ENCODE measurements around the gene SLC6A2.

The SLC6A2 gene

GRCh38 chr16:55661941-55662643 lies 6.3 kb downstream of the SLC6A2 start:
- H3K27ac ChIP-seq (ENCODE audit: insufficient read depth, low read depth, low read length, poor library complexity, severe bottlenecking), result no peak overlapping the region
- H3K9me3 ChIP-seq (ENCODE audit: control insufficient read depth, low read length), result no peaks in the 10 kb centered on the region

DNA sequence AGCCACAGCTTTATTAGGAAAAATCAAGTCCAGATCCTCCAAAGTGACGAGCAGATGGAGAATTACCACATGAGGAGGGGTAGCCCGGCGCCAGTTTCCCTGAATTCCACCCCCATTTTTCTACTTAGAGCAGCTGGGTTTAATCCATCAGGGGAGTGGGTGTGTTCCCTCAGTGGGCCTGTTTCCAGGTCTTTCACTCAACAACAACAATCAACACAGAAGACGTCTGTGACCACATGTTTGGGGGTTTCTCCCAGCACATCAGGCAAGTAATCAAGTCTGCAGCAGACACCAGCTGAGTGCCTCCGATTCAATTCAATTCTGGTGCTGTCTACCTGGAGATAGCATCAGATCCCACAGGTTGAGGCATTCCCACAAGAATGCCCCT lies 6.8 kb downstream of the SLC6A2 start:
- no peaks in the 10 kb centered on the region for H3K36me3 ChIP-seq (ENCODE audit: control insufficient read depth, insufficient read depth, low read length)
- no peaks in the 10 kb centered on the region for H3K4me1 ChIP-seq (ENCODE audit: control insufficient read depth, insufficient read depth, low read length)
- 85 to 93% methylated on average over 5 of the region's 5 CpGs for WGBS, 2 experiments
- peaks cover 21% of the 10 kb centered on the region for H3K27me3 ChIP-seq (ENCODE audit: control insufficient read depth, insufficient read depth, low read length, poor library complexity, severe bottlenecking)
- no peaks in the 10 kb centered on the region for H3K9me3 ChIP-seq (ENCODE audit: control insufficient read depth, low read length)
- no peak overlapping the region for H3K4me3 ChIP-seq (ENCODE audit: insufficient read depth, low read depth, low read length)
- no peak overlapping the region for H3K27ac ChIP-seq (ENCODE audit: insufficient read depth, low read depth, low read length, poor library complexity, severe bottlenecking)

More at GRCh38 chr16:55661941-55662643, 6.3 kb downstream of the SLC6A2 start:
- H3K4me3 ChIP-seq (ENCODE audit: insufficient read depth, low read depth, low read length), result no peak overlapping the region
- no peaks in the 10 kb centered on the region for H3K36me3 ChIP-seq (ENCODE audit: control insufficient read depth, insufficient read depth, low read length)
- no peaks in the 10 kb centered on the region for H3K4me1 ChIP-seq (ENCODE audit: control insufficient read depth, insufficient read depth, low read length)
- peaks cover 27% of the 10 kb centered on the region for H3K27me3 ChIP-seq (ENCODE audit: control insufficient read depth, insufficient read depth, low read length, poor library complexity, severe bottlenecking)

DNA sequence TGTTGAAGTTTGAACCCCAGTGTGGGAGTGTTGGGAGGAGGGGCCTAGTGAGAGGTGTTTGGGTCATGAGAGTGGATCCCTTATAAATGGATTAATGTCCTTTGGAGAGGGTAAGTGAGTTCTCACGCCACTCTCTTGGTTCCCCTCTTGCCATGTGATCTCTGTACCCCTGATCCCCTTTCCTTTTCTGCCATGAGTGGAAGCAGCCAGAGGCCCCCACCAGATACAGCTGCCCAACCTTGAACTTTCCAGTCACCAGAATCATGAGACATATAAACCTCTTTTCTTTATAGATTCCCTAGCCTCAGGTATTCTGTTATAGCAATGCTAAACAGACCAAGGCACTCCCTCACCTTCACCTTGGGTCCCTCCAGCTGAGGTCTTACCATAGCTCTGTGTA lies 7.4 kb downstream of the SLC6A2 start:
- H3K36me3 ChIP-seq (ENCODE audit: control insufficient read depth, insufficient read depth, low read length), result no peaks in the 10 kb centered on the region
- no peak overlapping the region for H3K27ac ChIP-seq (ENCODE audit: insufficient read depth, low read depth, low read length, poor library complexity, severe bottlenecking)
- WGBS, 2 experiments, result 94 to 100% methylated on average over 1 of the region's 1 CpG

GRCh38 chr16:55663765-55664677 lies 8.2 kb downstream of the SLC6A2 start:
- Histone ChIP-seq H3K27ac (ENCODE audit: insufficient read depth, low read depth, low read length, poor library complexity, severe bottlenecking) (no peak overlapping the region), H3K36me3 (ENCODE audit: control insufficient read depth, insufficient read depth, low read length) (no peaks in the 10 kb centered on the region), H3K4me3 (ENCODE audit: insufficient read depth, low read depth, low read length) (no peak overlapping the region), H3K4me1 (ENCODE audit: control insufficient read depth, insufficient read depth, low read length) (no peaks in the 10 kb centered on the region), H3K9me3 (ENCODE audit: control insufficient read depth, low read length) (no peaks in the 10 kb centered on the region), H3K27me3 (ENCODE audit: control insufficient read depth, insufficient read depth, low read length, poor library complexity, severe bottlenecking) (peaks cover 7% of the 10 kb centered on the region)
- 79% methylated on average over 8 of the region's 8 CpGs for WGBS, 2 experiments

More for the DNA sequence above, 7.4 kb downstream of the SLC6A2 start:
- Histone ChIP-seq H3K4me1 (ENCODE audit: control insufficient read depth, insufficient read depth, low read length) (no peaks in the 10 kb centered on the region), H3K27me3 (ENCODE audit: control insufficient read depth, insufficient read depth, low read length, poor library complexity, severe bottlenecking) (peaks cover 15% of the 10 kb centered on the region), H3K9me3 (ENCODE audit: control insufficient read depth, low read length) (no peaks in the 10 kb centered on the region), H3K4me3 (ENCODE audit: insufficient read depth, low read depth, low read length) (no peak overlapping the region)

GRCh38 chr16:55664786-55665407 lies 9.1 kb downstream of the SLC6A2 start:
- H3K9me3 ChIP-seq (ENCODE audit: control insufficient read depth, low read length), result no peaks in the 10 kb centered on the region
- H3K27me3 ChIP-seq (ENCODE audit: control insufficient read depth, insufficient read depth, low read length, poor library complexity, severe bottlenecking), result no peaks in the 10 kb centered on the region
- no peaks in the 10 kb centered on the region for H3K4me1 ChIP-seq (ENCODE audit: control insufficient read depth, insufficient read depth, low read length)
- H3K4me3 ChIP-seq (ENCODE audit: insufficient read depth, low read depth, low read length), result no peak overlapping the region
- WGBS, 2 experiments, result 93 to 94% methylated on average over 7 of the region's 7 CpGs
- H3K36me3 ChIP-seq (ENCODE audit: control insufficient read depth, insufficient read depth, low read length), result no peaks in the 10 kb centered on the region
- H3K27ac ChIP-seq (ENCODE audit: insufficient read depth, low read depth, low read length, poor library complexity, severe bottlenecking), result no peak overlapping the region

DNA sequence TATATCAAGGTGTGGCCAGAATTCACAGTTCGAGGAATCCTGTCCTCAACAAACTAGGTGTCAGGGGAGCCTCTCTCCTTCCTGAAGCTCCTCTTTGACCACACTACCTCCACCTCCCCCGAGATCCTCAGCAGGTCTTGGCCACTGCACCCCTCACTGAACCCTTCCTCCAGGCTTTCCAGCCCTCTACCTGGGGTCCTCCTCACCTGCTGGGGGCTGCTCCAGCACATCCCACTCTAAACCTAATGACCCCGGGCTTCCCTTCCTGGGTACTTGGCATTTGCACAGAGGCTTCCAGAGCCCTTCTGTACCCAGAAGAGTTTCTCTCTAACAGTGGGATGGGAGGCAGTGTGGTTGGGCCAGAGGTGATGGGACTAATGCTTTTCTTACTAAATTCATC lies 9.7 kb downstream of the SLC6A2 start:
- H3K36me3 ChIP-seq (ENCODE audit: control insufficient read depth, insufficient read depth, low read length), result no peaks in the 10 kb centered on the region
- no peaks in the 10 kb centered on the region for H3K27me3 ChIP-seq (ENCODE audit: control insufficient read depth, insufficient read depth, low read length, poor library complexity, severe bottlenecking)
- no peaks in the 10 kb centered on the region for H3K9me3 ChIP-seq (ENCODE audit: control insufficient read depth, low read length)
- H3K4me1 ChIP-seq (ENCODE audit: control insufficient read depth, insufficient read depth, low read length), result no peaks in the 10 kb centered on the region
- 94 to 96% methylated on average over 3 of the region's 3 CpGs for WGBS, 2 experiments
- no peak overlapping the region for H3K27ac ChIP-seq (ENCODE audit: insufficient read depth, low read depth, low read length, poor library complexity, severe bottlenecking)
- no peak overlapping the region for H3K4me3 ChIP-seq (ENCODE audit: insufficient read depth, low read depth, low read length)

DNA sequence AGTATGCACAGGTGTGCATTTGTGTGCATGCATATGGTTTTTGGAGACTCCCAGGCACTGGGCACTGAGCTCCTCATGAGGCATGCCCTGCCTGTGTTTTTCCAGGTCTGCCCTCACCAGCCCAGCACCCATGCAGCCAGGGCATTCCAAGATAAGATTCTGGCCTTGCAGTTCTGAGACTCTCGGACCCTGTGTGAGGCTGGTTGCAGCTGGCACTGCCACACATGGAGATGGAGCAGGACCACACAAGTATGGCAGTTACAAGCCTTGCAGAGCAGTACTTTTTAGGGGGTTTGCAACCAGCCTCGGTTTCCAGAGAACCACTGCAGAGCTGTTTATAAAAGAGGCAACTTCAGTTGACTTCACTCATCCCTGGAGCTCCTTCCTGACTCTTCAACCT lies 10.2 kb downstream of the SLC6A2 start:
- Histone ChIP-seq H3K36me3 (ENCODE audit: control insufficient read depth, insufficient read depth, low read length) (no peaks in the 10 kb centered on the region), H3K4me1 (ENCODE audit: control insufficient read depth, insufficient read depth, low read length) (no peaks in the 10 kb centered on the region), H3K4me3 (ENCODE audit: insufficient read depth, low read depth, low read length) (no peak overlapping the region), H3K27me3 (ENCODE audit: control insufficient read depth, insufficient read depth, low read length, poor library complexity, severe bottlenecking) (no peaks in the 10 kb centered on the region), H3K27ac (ENCODE audit: insufficient read depth, low read depth, low read length, poor library complexity, severe bottlenecking) (no peak overlapping the region), H3K9me3 (ENCODE audit: control insufficient read depth, low read length) (no peaks in the 10 kb centered on the region)
- WGBS, 2 experiments, result 90 to 92% methylated on average over 2 of the region's 2 CpGs

DNA sequence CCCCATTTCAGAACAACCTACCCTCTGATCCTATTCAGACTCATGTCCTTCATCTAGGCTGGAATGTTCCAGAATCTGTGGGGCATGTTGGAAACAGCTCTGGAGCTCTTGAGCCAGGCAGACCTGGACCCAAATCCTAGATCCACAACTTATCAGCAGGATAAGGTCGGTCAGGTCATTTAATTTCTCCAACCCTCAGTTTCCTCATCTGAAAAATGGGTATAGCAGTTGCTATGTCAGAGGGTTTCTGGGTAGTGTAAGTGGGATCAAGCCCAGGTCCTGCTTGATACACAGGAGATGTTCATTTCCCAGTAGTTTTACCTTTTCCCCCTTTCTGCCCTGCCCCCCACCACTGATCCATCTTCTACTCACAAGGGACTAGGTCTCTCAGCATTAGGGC lies 12.0 kb downstream of the SLC6A2 start:
- H3K9me3 ChIP-seq (ENCODE audit: control insufficient read depth, low read length), result no peaks in the 10 kb centered on the region
- H3K4me3 ChIP-seq (ENCODE audit: insufficient read depth, low read depth, low read length), result no peak overlapping the region
- no peaks in the 10 kb centered on the region for H3K27me3 ChIP-seq (ENCODE audit: control insufficient read depth, insufficient read depth, low read length, poor library complexity, severe bottlenecking)
- no peaks in the 10 kb centered on the region for H3K4me1 ChIP-seq (ENCODE audit: control insufficient read depth, insufficient read depth, low read length)
- H3K36me3 ChIP-seq (ENCODE audit: control insufficient read depth, insufficient read depth, low read length), result no peaks in the 10 kb centered on the region
- WGBS, 2 experiments, result 93 to 100% methylated on average over 1 of the region's 1 CpG
- H3K27ac ChIP-seq (ENCODE audit: insufficient read depth, low read depth, low read length, poor library complexity, severe bottlenecking), result no peak overlapping the region

- H3K27ac ChIP-seq (ENCODE audit: insufficient read depth, low read depth, low read length, poor library complexity, severe bottlenecking), result no peak overlapping the region
- H3K4me3 ChIP-seq (ENCODE audit: insufficient read depth, low read depth, low read length), result no peak overlapping the region
- 86 to 88% methylated on average over 9 of the region's 9 CpGs for WGBS, 2 experiments
- H3K36me3 ChIP-seq (ENCODE audit: control insufficient read depth, insufficient read depth, low read length), result no peaks in the 10 kb centered on the region
- no peaks in the 10 kb centered on the region for H3K9me3 ChIP-seq (ENCODE audit: control insufficient read depth, low read length)
- H3K4me1 ChIP-seq (ENCODE audit: control insufficient read depth, insufficient read depth, low read length), result no peaks in the 10 kb centered on the region
- H3K27me3 ChIP-seq (ENCODE audit: control insufficient read depth, insufficient read depth, low read length, poor library complexity, severe bottlenecking), result no peaks in the 10 kb centered on the region
These were observed 12.8 kb downstream of the SLC6A2 start for GRCh38 chr16:55668340-55669281.
